AML-193 (cell line): ENCODE data around the gene TIMM13.

Experiments
- DNase-seq, 2 experiments: peaks; one replicate each; lab custom pipeline; 2025; lab: John Stamatoyannopoulos, UW

The TIMM13 gene

GRCh38 chr19:2381148-2381820 lies 46.1 kb downstream of the TIMM13 start:
- DNase-seq = no peak

GRCh38 chr19:2380567-2380966 lies 46.8 kb downstream of the TIMM13 start:
- DNase-seq = no peak

GRCh38 chr19:2376784-2377519 lies 50.4 kb downstream of the TIMM13 start:
- no peak for DNase-seq
